GM12878 (cell line): ENCODE results near the gene ZNF805. TPM values are rescaled to one million over a fixed set of nuclear protein-coding genes. Genes with fewer than 3 reads are reported as not detected.
A peak's percentile ranks its signal among the peaks of the same experiment; 100 is the strongest.

ENCODE experiments used
- ATAC-seq: fragments of 200-7000 bp; cut with Tn5 transposase; 3 replicates; pipeline ENCODE4 v1.9.1; 2020; ENCODE audit warnings: mild to moderate bottlenecking, moderate library complexity
- BruUV-seq: library from RNA; stranded (reverse); fragments of 400-500 nt; replicated peaks from 2 replicates; lab custom pipeline; 2021; lab: Mats Ljungman, UMichigan
- CTCF ChIA-PET: fragments of 300-600 bp; sonication (Branson Sonifier 250); formaldehyde crosslinking; extraction: SDS; loops from one replicate; lab custom pipeline; 2021; ENCODE audit warnings: inconsistent platforms; lab: Yijun Ruan, JAX
- POLR2A ChIA-PET: fragments of 350-600 bp; formaldehyde crosslinking; extraction: SDS; loops from one replicate; lab custom pipeline; 2021; ENCODE audit warnings: inconsistent platforms; lab: Charles Lee
- RAD21 ChIA-PET: fragments of 300-600 bp; sonication (Branson Sonifier 250); formaldehyde crosslinking; loops from one replicate; lab custom pipeline; 2023; ENCODE audit warnings: antibody characterized with exemption; ENCODE audit not compliant: unreplicated experiment; lab: Charles Lee
- SMC1A ChIA-PET: fragments of 300-600 bp; sonication (Branson Sonifier 250); formaldehyde crosslinking; loops from one replicate; lab custom pipeline; 2023; ENCODE audit not compliant: unreplicated experiment, uncharacterized antibody; lab: Charles Lee
- DNase-seq: peaks from one replicate; pipeline ENCODE4 v3.0.0-alpha.2; 2011; ENCODE audit warnings: low read depth, low spot score
- FAIRE-seq: peaks from 3 replicates; lab custom pipeline; 2011; peaks lifted over from hg19 to GRCh38; lab: Jason Lieb, UNC
- H2AFZ ChIP-seq: 2 replicates; pipeline ENCODE4 v1.6.0; 2011; ENCODE audit warnings: low read depth, low read length, control low read depth; ENCODE audit not compliant: control insufficient read depth
- H3K27ac ChIP-seq: 2 replicates; pipeline ENCODE4 v1.5.1; 2011; ENCODE audit warnings: control low read depth; ENCODE audit not compliant: control insufficient read depth, insufficient read depth
- H3K27me3 ChIP-seq, 2 experiments: replicated peaks in 1 of 2; 2 replicates each; pipeline versions ENCODE4 v1.6.0 to v1.6.1; 2011; ENCODE audit warnings: low read length in 1 of 2; ENCODE audit not compliant: control insufficient read depth in 2 of 2, insufficient read depth in 2 of 2
- H3K36me3 ChIP-seq, 2 experiments: 2 replicates each; pipeline ENCODE4 v1.5.1; 2011; ENCODE audit warnings: low read length in 1 of 2; ENCODE audit not compliant: control insufficient read depth in 2 of 2, insufficient read depth in 2 of 2
- H3K4me1 ChIP-seq: 2 replicates; pipeline ENCODE4 v1.6.1; 2011; ENCODE audit warnings: mild to moderate bottlenecking, low read length, moderate library complexity, mixed read lengths; ENCODE audit not compliant: control insufficient read depth, insufficient read depth
- H3K4me2 ChIP-seq: 2 replicates; pipeline ENCODE4 v1.6.0; 2011; ENCODE audit warnings: control low read depth; ENCODE audit not compliant: control insufficient read depth, insufficient read depth
- H3K4me3 ChIP-seq: fragments of 200-600 bp; sonication (generic); 2 replicates; pipeline ENCODE4 v1.5.1; 2016
- H3K79me2 ChIP-seq: 2 replicates; pipeline ENCODE4 v1.6.0; 2011; ENCODE audit warnings: low read length; ENCODE audit not compliant: control insufficient read depth, insufficient read depth
- H3K9ac ChIP-seq: 2 replicates; pipeline ENCODE4 v1.8.0; 2011; ENCODE audit warnings: low read length, control low read depth, mixed read lengths; ENCODE audit not compliant: control insufficient read depth, insufficient read depth
- H3K9me3 ChIP-seq: replicated peaks from 3 replicates; pipeline ENCODE4 v1.5.1; 2011; ENCODE audit warnings: mild to moderate bottlenecking, low read length; ENCODE audit not compliant: control insufficient read depth, insufficient read depth
- H4K20me1 ChIP-seq: 2 replicates; pipeline ENCODE4 v1.6.0; 2011; ENCODE audit not compliant: control insufficient read depth, insufficient read depth
- ATF3 ChIP-seq: IDR thresholded peaks from 2 replicates; pipeline ENCODE4 v1.6.1; 2011; ENCODE audit warnings: low read depth, mild to moderate bottlenecking, low read length, moderate library complexity, borderline replicate concordance; ENCODE audit errors: extremely low read depth
- CREM ChIP-seq: IDR thresholded peaks from 2 replicates; pipeline ENCODE4 v1.6.1; 2014; ENCODE audit warnings: antibody characterized with exemption, low read depth
- DPF2 ChIP-seq: fragments of 450-650 bp; IDR thresholded peaks from 2 replicates; pipeline ENCODE4 v1.6.1; 2017; ENCODE audit warnings: mild to moderate bottlenecking
- EP300 ChIP-seq, 2 experiments: fragments of 150-350 bp in 1 of 2; IDR thresholded peaks; 2 replicates each; pipeline ENCODE4 v1.6.1; 2011 to 2012; ENCODE audit warnings: low read depth in 2 of 2, low read length in 2 of 2, borderline replicate concordance in 1 of 2, improper control_type of control experiment in 1 of 2, inconsistent platforms in 1 of 2; ENCODE audit not compliant: control insufficient read depth in 1 of 2
- NFIC ChIP-seq: IDR thresholded peaks from 2 replicates; pipeline ENCODE4 v1.6.1; 2012; ENCODE audit warnings: low read depth, mild to moderate bottlenecking, inconsistent platforms, low read length, moderate library complexity
- NR2C1 ChIP-seq: fragments of 450-650 bp; IDR thresholded peaks from 2 replicates; pipeline ENCODE4 v1.6.1; 2017; ENCODE audit warnings: antibody characterized with exemption, mild to moderate bottlenecking, moderate library complexity
- SIN3A ChIP-seq: IDR thresholded peaks from 2 replicates; pipeline ENCODE4 v1.6.1; 2012; ENCODE audit warnings: low read depth, low read length, improper control_type of control experiment
- YY1 ChIP-seq: IDR thresholded peaks from 2 replicates; pipeline ENCODE4 v1.6.1; 2011; ENCODE audit warnings: low read depth, mild to moderate bottlenecking, low read length
- WGBS: methylation state at CpG from one replicate; pipeline ENCODE4 v1.1.6; 2016; ENCODE audit warnings: low lambda C conversion rate; ENCODE audit not compliant: insufficient replicate concordance, insufficient coverage; ENCODE audit errors: missing lambda C conversion rate; 5-methylcytosine and 5-hydroxymethylcytosine counted together
- in situ Hi-C: fragments of 300-500 bp; cut with MboI; formaldehyde crosslinking; loops from 9 replicates; pipeline ENCODE4 v1.14.3; 2018; ENCODE audit warnings: mixed read lengths
- intact Hi-C: fragments of 100-400 bp; cut with micrococcal nuclease; formaldehyde crosslinking; loops from one replicate; pipeline ENCODE4 v1.14.2; 2022; ENCODE audit not compliant: unreplicated experiment
- polyA plus RNA-seq, 11 experiments: library from polyadenylated mRNA; depleted of rRNA in 4 of 11; unstranded in 6 of 11; stranded (reverse) in 5 of 11; fragments of >200 nt; fragmentation: Nextera tagmentation in 4 of 11; fragmentation: Illumina TruSeq in 1 of 11; extraction: Ambion mirVana in 4 of 11; extraction: Trizol in 1 of 11; gene quantifications; 1 replicate in 1 of 11; 2 replicates in 10 of 11; pipeline versions ENCODE4 v1.2.1 to v1.2.3, GENCODE V29; 2011 to 2016; ENCODE audit warnings: inconsistent platforms in 2 of 11, missing spikeins in 2 of 11, low read depth in 1 of 11
- total RNA-seq, 4 experiments: library from RNA; depleted of rRNA in 3 of 4; stranded (reverse); fragments of >200 nt in 3 of 4; fragmentation: Illumina TruSeq in 1 of 4; extraction: Trizol in 1 of 4; gene quantifications; 2 replicates each; pipeline versions ENCODE4 v1.2.1 to v1.2.3, GENCODE V29; 2013 to 2021

ZNF805 gene
- total and polyA plus RNA-seq, 10 of the 15 experiments (the other 5 are each of a cell fraction or from before 2014, with no cell fraction given), result 0.31 to 8.9 (median 2.3) TPM

- TF ChIP-seq YY1 (peak; percentile 96), DPF2 (peak; percentile 60; the same call in 1 of the 2 replicates), ATF3 (no peak), NR2C1 (peak; percentile 58), EP300 (IDR thresholded peaks at IDR 0.05; ENCODE audit: borderline replicate concordance in 1 of 2, control insufficient read depth in 1 of 2, low read depth in 2 of 2, low read length in 2 of 2) (no peak), CREM (no peak; the same call in 1 of the 2 replicates)
These were observed 49.0 kb upstream of the ZNF805 start, which contains the start of gene ZNF264 (continued) for GRCh38 chr19:57191141-57192076.

GRCh38 chr19:57192077-57192420 lies 48.4 kb upstream of the ZNF805 start:
- POLR2A ChIA-PET, result interaction anchor here (0.6 kb wide), 1 partner anchor 9 kb away, joined by 3 read pairs; no protein-coding TSS in a partner anchor
- Histone ChIP-seq H2AFZ (peak overlapping the region; percentile 96), H3K36me3 (peaks cover 0 to 23% of the 10 kb centered on the region in 2 experiments; a peak in 2 of 4 replicates), H3K9me3 (peaks cover 7% of the 10 kb centered on the region; the same call in 2 of the 3 replicates), H3K4me3 (peak overlapping the region; percentile 83), H3K79me2 (peaks cover 25% of the 10 kb centered on the region), H4K20me1 (no peaks in the 10 kb centered on the region), H3K4me2 (peak overlapping the region; percentile 99), H3K27me3 (no peaks in the 10 kb centered on the region), H3K27ac (peak overlapping the region; percentile 73), H3K4me1 (peaks cover 7% of the 10 kb centered on the region; the same call in 1 of the 2 replicates), H3K9ac (peak overlapping the region; percentile 81)
- ATAC-seq (no peak; the same call in 2 of the 3 replicates), DNase-seq (no peak), FAIRE-seq (no peak)
- CTCF ChIA-PET, result no interaction called here
- 46% methylated on average over 9 of the region's 9 CpGs for WGBS
- RAD21 ChIA-PET, result no interaction called here
- in situ Hi-C loops (no loop called here), intact Hi-C loops (no loop called here)
- BruUV-seq, result no TSS peak
- SMC1A ChIA-PET, result interaction anchor here (1.1 kb wide), 1 partner anchor 131 kb away, joined by 3 read pairs; no protein-coding TSS in a partner anchor
- TF ChIP-seq SIN3A (0 out of 2 replicates have a peak, but pooled peaks have one; percentile 17), NFIC (no peak)
